K562 (cell line): Measurements from ENCODE around the gene IL20RB. TPM values are rescaled to one million over a fixed set of nuclear protein-coding genes. Genes with fewer than 3 reads are reported as not detected.

ENCODE experiments used
- ATAC-seq: fragments of 200-7000 bp; cut with Tn5 transposase; 3 replicates; pipeline ENCODE4 v1.9.1; 2020; ENCODE audit warnings: moderate library complexity
- BruUV-seq: library from RNA; stranded (reverse); fragments of 400-500 nt; replicated peaks from 2 replicates; lab custom pipeline; 2021; lab: Mats Ljungman, UMichigan
- CTCF ChIA-PET: fragments of 300-600 bp; formaldehyde crosslinking; extraction: SDS; loops from one replicate; lab custom pipeline; 2021; ENCODE audit warnings: low intra/inter-chr PET ratio; lab: Yijun Ruan, JAX
- POLR2A ChIA-PET: fragments of 300-600, 350-650 bp; sonication (Branson Sonifier 250); formaldehyde crosslinking; extraction: SDS; loops from one replicate; lab custom pipeline; 2021; ENCODE audit warnings: antibody characterized with exemption, inconsistent platforms; lab: Yijun Ruan, JAX
- DNase-seq, 4 experiments: peaks; one replicate each; pipeline versions ENCODE4 v3.0.0 to v3.0.0-alpha.2; 2011 to 2018; ENCODE audit warnings: low spot score in 3 of 4, mixed read lengths in 3 of 4; ENCODE audit errors: extremely low read depth in 1 of 4
- FAIRE-seq: peaks from 2 replicates; lab custom pipeline; 2011; peaks lifted over from hg19 to GRCh38; lab: Jason Lieb, UNC
- H2AFZ ChIP-seq: 2 replicates; pipeline ENCODE4 v1.6.0; 2011; ENCODE audit warnings: low read depth, low read length, control low read depth, inconsistent platforms
- H3K27ac ChIP-seq: fragments of 200-600 bp; 3 replicates; pipeline ENCODE4 v1.8.0; 2011; ENCODE audit warnings: low read depth, mild to moderate bottlenecking, control low read depth, inconsistent platforms, low read length, moderate library complexity, mixed read lengths; ENCODE audit errors: extremely low read depth
- H3K27me3 ChIP-seq, 2 experiments: fragments of 300-600 bp in 1 of 2; 2 replicates in 1 of 2; 3 replicates in 1 of 2; pipeline versions ENCODE4 v1.6.0 to v1.8.0; 2011; ENCODE audit warnings: inconsistent platforms in 2 of 2, low read length in 2 of 2, mild to moderate bottlenecking in 1 of 2, mixed read lengths in 1 of 2, moderate library complexity in 1 of 2; ENCODE audit not compliant: control insufficient read depth in 2 of 2, insufficient read depth in 2 of 2
- H3K36me3 ChIP-seq: fragments of 300-600 bp; 3 replicates; pipeline ENCODE4 v1.8.0; 2011; ENCODE audit warnings: mild to moderate bottlenecking, low read length, inconsistent platforms; ENCODE audit not compliant: control insufficient read depth, insufficient read depth
- H3K4me1 ChIP-seq, 2 experiments: fragments of 200-600 bp in 1 of 2; replicated peaks in 1 of 2; 2 replicates in 1 of 2; 3 replicates in 1 of 2; pipeline versions ENCODE4 v1.5.1 to v1.8.0; 2011; ENCODE audit warnings: inconsistent platforms in 2 of 2, low read length in 2 of 2, mild to moderate bottlenecking in 1 of 2, mixed read lengths in 1 of 2, moderate library complexity in 1 of 2; ENCODE audit not compliant: control insufficient read depth in 2 of 2, insufficient read depth in 2 of 2
- H3K4me2 ChIP-seq: 2 replicates; pipeline ENCODE4 v1.6.1; 2011; ENCODE audit warnings: low read length, control low read depth, inconsistent platforms, mixed read lengths; ENCODE audit not compliant: insufficient read depth
- H3K4me3 ChIP-seq: fragments of 200-600 bp; sonication (generic), shearing (Covaris generic); 2 replicates; pipeline ENCODE4 v1.5.1; 2016; ENCODE audit warnings: control low read depth, inconsistent platforms
- H3K79me2 ChIP-seq: fragments of 200-600 bp; 3 replicates; pipeline ENCODE4 v1.8.0; 2011; ENCODE audit warnings: low read length, inconsistent platforms; ENCODE audit not compliant: control insufficient read depth, insufficient read depth
- H3K9ac ChIP-seq, 2 experiments: 2 replicates each; pipeline versions ENCODE4 v1.6.0 to v1.6.1; 2011; ENCODE audit warnings: low read depth in 2 of 2, low read length in 2 of 2, control low read depth in 1 of 2, inconsistent platforms in 1 of 2, mild to moderate bottlenecking in 1 of 2, mixed read lengths in 1 of 2; ENCODE audit not compliant: insufficient read depth in 1 of 2
- H3K9me1 ChIP-seq: one replicate; pipeline ENCODE4 v1.6.0; 2011; ENCODE audit warnings: inconsistent platforms, mild to moderate bottlenecking, low read length, moderate library complexity; ENCODE audit not compliant: control insufficient read depth, insufficient read depth
- H3K9me3 ChIP-seq: replicated peaks from 2 replicates; pipeline ENCODE4 v1.5.1; 2011; ENCODE audit warnings: low read depth, low read length, inconsistent platforms; ENCODE audit not compliant: control insufficient read depth, insufficient read depth
- H4K20me1 ChIP-seq: replicated peaks from 2 replicates; pipeline ENCODE4 v1.6.1; 2011; ENCODE audit warnings: low read length, inconsistent platforms, mixed read lengths; ENCODE audit not compliant: control insufficient read depth, insufficient read depth
- BRF1 ChIP-seq: IDR thresholded peaks from 3 replicates; pipeline ENCODE4 v1.6.1; 2011; ENCODE audit warnings: borderline replicate concordance, mild to moderate bottlenecking; ENCODE audit not compliant: insufficient read length; ENCODE audit errors: extremely low read depth
- CREB1 ChIP-seq, 2 experiments: sonication (generic) in 1 of 2; formaldehyde crosslinking in 1 of 2; IDR thresholded peaks; 2 replicates each; pipeline versions ENCODE4 v1.6.1 to v1.8.0; 2012 to 2022; ENCODE audit warnings: inconsistent platforms in 1 of 2, mild to moderate bottlenecking in 1 of 2, missing genetic modification reagents in 1 of 2, moderate library complexity in 1 of 2
- RBM25 ChIP-seq: fragments of 200-400 bp; formaldehyde crosslinking; IDR thresholded peaks from 2 replicates; pipeline ENCODE4 v1.6.1; 2018; ENCODE audit warnings: low read length, low read depth, moderate library complexity; ENCODE audit not compliant: severe bottlenecking
- TRIM28 ChIP-seq: fragments of 450-650 bp; IDR thresholded peaks from 2 replicates; pipeline ENCODE4 v1.6.1; 2017
- ZNF316 ChIP-seq: fragments of 450-650 bp; IDR thresholded peaks from 2 replicates; pipeline ENCODE4 v1.6.1; 2016
- ZNF408 ChIP-seq: fragments of 250-450 bp; sonication (Bioruptor Pico); IDR thresholded peaks from 2 replicates; pipeline ENCODE4 v1.4.0; 2020; ENCODE audit warnings: low read depth, mild to moderate bottlenecking, moderate library complexity
- WGBS: fragments of 100-300 bp; shearing (Covaris generic); methylation state at CpG from one replicate; pipeline ENCODE4 v1.1.6; 2016; ENCODE audit warnings: low coverage, mixed read lengths; ENCODE audit not compliant: insufficient coverage; ENCODE audit errors: missing lambda C conversion rate; 5-methylcytosine and 5-hydroxymethylcytosine counted together
- in situ Hi-C: fragments of 300-500 bp; cut with MboI; formaldehyde crosslinking; loops from 4 replicates; pipeline ENCODE4 v1.15.0; 2018; ENCODE audit warnings: inconsistent platforms, mixed read lengths
- intact Hi-C: fragments of 100-400 bp; cut with micrococcal nuclease; formaldehyde crosslinking; loops from 2 replicates; pipeline ENCODE4 v1.14.2; 2022
- polyA plus RNA-seq, 8 experiments: library from polyadenylated mRNA; depleted of rRNA in 4 of 8; stranded (reverse) in 5 of 8; unstranded in 3 of 8; fragments of >200 nt; fragmentation: Nextera tagmentation in 2 of 8; fragmentation: Illumina TruSeq in 1 of 8; extraction: Ambion mirVana in 2 of 8; extraction: Trizol in 1 of 8; gene quantifications; 2 replicates each; pipeline versions ENCODE4 v1.2.1 to v1.2.3, GENCODE V29; 2011 to 2014; ENCODE audit warnings: inconsistent platforms in 1 of 8, missing spikeins in 1 of 8
- total RNA-seq, 7 experiments: library from RNA; depleted of rRNA in 6 of 7; stranded (reverse); fragments of >200 nt in 6 of 7; fragmentation: Illumina TruSeq in 2 of 7; extraction: Trizol in 2 of 7; gene quantifications; 2 replicates each; pipeline versions ENCODE4 v1.2.1 to v1.2.3, GENCODE V29; 2011 to 2021; ENCODE audit warnings: low replicate concordance in 1 of 7

The IL20RB gene
- total and polyA plus RNA-seq, 9 of the 15 experiments (the other 6 are each of a cell fraction or from before 2014, with no cell fraction given): 0.77 to 9.9 (median 6.1) TPM

GRCh38 chr3:136932978-136933772, 24.6 kb upstream of the IL20RB start:
- H3K27ac ChIP-seq: no peak overlapping the region
- POLR2A ChIA-PET: no interaction called here
- intact Hi-C loops: no loop called here
- H3K9me1 ChIP-seq: no peaks in the 10 kb centered on the region
- TF ChIP-seq CREB1 (IDR thresholded peaks at IDR 0.05) (no peak), CREB1 (CRISPR knock-in tag; IDR thresholded peaks at IDR 0.05) (no peak), ZNF316 (no peak), TRIM28 (no peak), ZNF408 (CRISPR knock-in tag) (no peak)
- no peak overlapping the region for H3K9ac ChIP-seq
- peaks cover 21% of the 10 kb centered on the region for H3K79me2 ChIP-seq
- H2AFZ ChIP-seq: no peak overlapping the region
- H3K27me3 ChIP-seq: no peaks in the 10 kb centered on the region
- no peak overlapping the region for H3K4me3 ChIP-seq
- peaks cover 15% of the 10 kb centered on the region; the same call in 1 of the 3 replicates for H3K36me3 ChIP-seq
- FAIRE-seq (no peak), DNase-seq (no peak), ATAC-seq (no peak)
- in situ Hi-C loops: no loop called here
- peaks cover 0 to 2% of the 10 kb centered on the region in 2 experiments; a peak in 1 of 5 replicates for H3K4me1 ChIP-seq
- H4K20me1 ChIP-seq: no peaks in the 10 kb centered on the region
- no TSS peak for BruUV-seq
- no peaks in the 10 kb centered on the region for H3K9me3 ChIP-seq
- no peak overlapping the region for H3K4me2 ChIP-seq
- CTCF ChIA-PET: no interaction called here
- 89% methylated on average over 1 of the region's 1 CpG for WGBS

- no peaks in the 10 kb centered on the region for H3K27me3 ChIP-seq
- intact Hi-C loops (no loop called here), in situ Hi-C loops (no loop called here)
- CTCF ChIA-PET: no interaction called here
- H3K4me2 ChIP-seq: no peak overlapping the region
- BruUV-seq: no TSS peak
- H3K9ac ChIP-seq: no peak overlapping the region
- no peaks in the 10 kb centered on the region; the same call in 2 of the 3 replicates for H3K36me3 ChIP-seq
- H3K27ac ChIP-seq: no peak overlapping the region
- DNase-seq (no peak), ATAC-seq (no peak), FAIRE-seq (no peak)
- H3K9me1 ChIP-seq: no peaks in the 10 kb centered on the region
- 100% methylated on average over 1 of the region's 1 CpG for whole genome bisulfite sequencing
- no peak overlapping the region for H3K4me3 ChIP-seq
- no peaks in the 10 kb centered on the region for H3K9me3 ChIP-seq
- no peak overlapping the region for H2AFZ ChIP-seq
- peaks cover 34% of the 10 kb centered on the region for H3K79me2 ChIP-seq
- H4K20me1 ChIP-seq: no peaks in the 10 kb centered on the region
- peaks cover 0 to 2% of the 10 kb centered on the region in 2 experiments; a peak in 1 of 5 replicates for H3K4me1 ChIP-seq
- POLR2A ChIA-PET: no interaction called here
- peak; percentile 36 for TF ChIP-seq RBM25
- no peak for TF ChIP-seq BRF1
- TF ChIP-seq, all 486 proteins: peak for 1
These were observed 20.6 kb upstream of the IL20RB start for GRCh38 chr3:136937175-136937574.
